Esophagus squamous epithelium (tissue), 5 donors: ENCODE measurements around the gene LACTBL1. TPM values are rescaled to one million over a fixed set of nuclear protein-coding genes. Genes with fewer than 3 reads are reported as not detected.

ENCODE experiments used
- DNase-seq: peaks from one replicate; lab custom pipeline; 2025; lab: John Stamatoyannopoulos, UW
- H3K27ac ChIP-seq, 4 donors: fragments of 200-600 bp; sonication (generic); one replicate each; pipeline ENCODE4 v1.5.1; 2016 to 2019; ENCODE audit warnings: mild to moderate bottlenecking in 1 of 4
- H3K27me3 ChIP-seq, 4 donors: fragments of 200-600 bp; sonication (generic); 1 replicate in 3 of 4; 2 replicates in 1 of 4; pipeline versions ENCODE4 v1.5.1 to v1.6.0; 2017 to 2021; ENCODE audit warnings: antibody characterized with exemption in 1 of 4
- H3K36me3 ChIP-seq, 3 donors: fragments of 200-600 bp; sonication (generic); one replicate each; pipeline ENCODE4 v1.5.1; 2016 to 2019
- H3K4me1 ChIP-seq, 3 donors: fragments of 200-600 bp; sonication (generic); one replicate each; pipeline ENCODE4 v1.5.1; 2017 to 2019
- H3K4me3 ChIP-seq, 4 donors: fragments of 200-600 bp; sonication (generic); 1 replicate in 3 of 4; 2 replicates in 1 of 4; pipeline ENCODE4 v1.5.1; 2016 to 2019; ENCODE audit warnings: mild to moderate bottlenecking in 2 of 4, moderate library complexity in 1 of 4
- H3K9me3 ChIP-seq, 3 donors: fragments of 200-600 bp; sonication (generic); one replicate each; pipeline ENCODE4 v1.5.1; 2016 to 2019
- POLR2A ChIP-seq, 4 donors: fragments of 450-650 bp; IDR thresholded peaks; one replicate each; pipeline ENCODE4 v1.6.1; 2017; ENCODE audit warnings: antibody characterized with exemption in 4 of 4, mild to moderate bottlenecking in 4 of 4, moderate library complexity in 3 of 4
- WGBS, 2 donors: methylation state at CpG; one replicate each; pipeline ENCODE4 v1.1.5; 2018; 5-methylcytosine and 5-hydroxymethylcytosine counted together
- intact Hi-C: fragments of 100-400 bp; cut with DNase I; formaldehyde crosslinking; loops from one replicate; pipeline ENCODE4 v1.15.0; 2022
- total RNA-seq, 4 donors: library from RNA; depleted of rRNA; stranded (reverse); fragments of >200 nt; gene quantifications; one replicate each; pipeline ENCODE4 v1.1.0, GENCODE V29; 2016
- TF ChIP-seq, protein P1 (sequence below), 6 experiments: fragments of 450-650 bp in 4 of 6; fragments of 200-600 bp in 2 of 6; sonication (generic) in 2 of 6; IDR thresholded peaks; one replicate each; pipeline ENCODE4 v1.5.1; 2016 to 2019; ENCODE audit warnings: antibody characterized with exemption in 6 of 6, mild to moderate bottlenecking in 4 of 6, moderate library complexity in 4 of 6
- donor health status: DM: yes; HTN: yes; CAD: no.

The LACTBL1 gene, protein sequence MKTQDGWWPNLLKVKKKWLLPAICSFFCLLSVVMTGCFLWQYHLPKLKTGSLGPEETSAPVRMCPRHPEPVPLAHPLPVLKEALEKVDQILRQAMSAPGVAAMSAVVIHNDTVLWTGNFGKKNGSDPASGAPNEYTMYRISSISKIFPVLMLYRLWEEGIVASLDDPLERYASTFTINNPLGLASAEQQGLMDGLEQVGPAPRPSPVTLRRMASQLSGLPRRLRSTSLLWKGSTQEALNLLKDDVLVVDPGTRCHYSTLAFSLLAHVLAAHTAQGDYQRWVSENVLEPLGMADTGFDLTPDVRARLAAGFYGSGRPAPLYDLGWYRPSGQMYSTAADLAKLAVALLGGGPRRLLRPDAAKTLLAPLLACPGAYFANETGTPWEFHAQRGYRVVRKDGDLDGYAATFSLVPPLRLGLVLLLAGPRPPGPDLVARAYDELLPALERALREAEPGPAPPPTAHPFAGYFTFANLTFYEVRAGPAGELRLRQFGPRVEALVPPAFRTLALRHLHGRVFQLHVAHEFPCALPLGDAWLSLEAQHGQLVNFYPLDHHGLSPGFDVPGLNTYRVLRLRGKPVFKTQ
- total RNA-seq = not detected

- DNase-seq = no peak
- WGBS, 2 donors = 43 to 67% methylated on average over 1 to 3 of the region's 5 CpGs
- Histone ChIP-seq H3K27ac (no peak within 1 kb of the TSS), H3K27me3 (peaks cover 0 to 72% (median 2%) of the 10 kb centered on the region in 4 donors), H3K9me3 (no peaks in the 10 kb centered on the region), H3K4me1 (peaks cover 0 to 23% (median 0%) of the 10 kb centered on the region in 3 donors), H3K36me3 (no peaks in the 10 kb centered on the region), H3K4me3 (no peak within 1 kb of the TSS)
- no peak for TF ChIP-seq POLR2A (IDR thresholded peaks at IDR 0.05)
- TF ChIP-seq, protein P1, sequence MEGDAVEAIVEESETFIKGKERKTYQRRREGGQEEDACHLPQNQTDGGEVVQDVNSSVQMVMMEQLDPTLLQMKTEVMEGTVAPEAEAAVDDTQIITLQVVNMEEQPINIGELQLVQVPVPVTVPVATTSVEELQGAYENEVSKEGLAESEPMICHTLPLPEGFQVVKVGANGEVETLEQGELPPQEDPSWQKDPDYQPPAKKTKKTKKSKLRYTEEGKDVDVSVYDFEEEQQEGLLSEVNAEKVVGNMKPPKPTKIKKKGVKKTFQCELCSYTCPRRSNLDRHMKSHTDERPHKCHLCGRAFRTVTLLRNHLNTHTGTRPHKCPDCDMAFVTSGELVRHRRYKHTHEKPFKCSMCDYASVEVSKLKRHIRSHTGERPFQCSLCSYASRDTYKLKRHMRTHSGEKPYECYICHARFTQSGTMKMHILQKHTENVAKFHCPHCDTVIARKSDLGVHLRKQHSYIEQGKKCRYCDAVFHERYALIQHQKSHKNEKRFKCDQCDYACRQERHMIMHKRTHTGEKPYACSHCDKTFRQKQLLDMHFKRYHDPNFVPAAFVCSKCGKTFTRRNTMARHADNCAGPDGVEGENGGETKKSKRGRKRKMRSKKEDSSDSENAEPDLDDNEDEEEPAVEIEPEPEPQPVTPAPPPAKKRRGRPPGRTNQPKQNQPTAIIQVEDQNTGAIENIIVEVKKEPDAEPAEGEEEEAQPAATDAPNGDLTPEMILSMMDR (IDR thresholded peaks at IDR 0.05) = no peak
- intact Hi-C loops = loop anchor here (10.0 kb wide), 2 partner anchors 112 to 212 kb away; no protein-coding TSS in a partner anchor
These were observed at the start of gene LACTBL1 for GRCh38 chr1:22972760-22973159. LACTBL1 (minus strand) TSS chr1:22972866; CDS start chr1:22972316, 550 bp downstream.

DNA sequence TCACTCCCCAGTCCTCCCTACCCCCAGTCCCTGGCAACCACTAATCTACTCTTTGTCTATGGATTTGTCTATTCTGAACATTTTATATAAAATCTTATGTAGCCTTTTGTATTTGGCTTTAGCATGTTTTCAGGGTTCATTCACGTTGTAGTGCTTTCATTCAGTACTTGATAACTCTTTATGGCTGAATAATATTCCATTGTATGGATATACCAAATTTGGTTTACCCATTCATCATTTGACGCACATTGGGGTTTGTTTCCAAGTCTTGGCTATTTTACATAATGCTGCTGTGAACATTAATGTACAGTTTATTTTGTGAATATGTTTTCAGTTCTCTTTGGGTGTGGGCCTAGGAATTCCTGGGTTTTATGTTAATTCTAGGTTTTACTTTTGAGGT is 49.2 kb upstream of the LACTBL1 start:
- no peak for TF ChIP-seq POLR2A (IDR thresholded peaks at IDR 0.05)
- TF ChIP-seq, protein P1 (IDR thresholded peaks at IDR 0.05) = no peak
- Histone ChIP-seq H3K4me3 (peak overlapping the region in 1 of 4 donors; percentile 84), H3K36me3 (no peaks in the 10 kb centered on the region), H3K27me3 (no peaks in the 10 kb centered on the region), H3K4me1 (peaks cover 5 to 31% (median 8%) of the 10 kb centered on the region in 3 donors), H3K9me3 (no peaks in the 10 kb centered on the region), H3K27ac (no peak overlapping the region)
- intact Hi-C loops = no loop called here
- WGBS, 2 donors = 71 to 74% methylated on average over 2 of the region's 2 CpGs
- no peak for DNase-seq

GRCh38 chr1:23020706-23021405 is 48.2 kb upstream of the LACTBL1 start:
- intact Hi-C loops = no loop called here
- no peak for TF ChIP-seq POLR2A (IDR thresholded peaks at IDR 0.05)
- TF ChIP-seq, protein P1 (IDR thresholded peaks at IDR 0.05) = no peak
- Histone ChIP-seq H3K4me1 (peaks cover 5 to 26% (median 8%) of the 10 kb centered on the region in 3 donors), H3K27me3 (no peaks in the 10 kb centered on the region), H3K4me3 (peak overlapping the region; percentile 75 to 97 (median 80)), H3K27ac (peak overlapping the region in 3 of 4 donors; percentile 86 to 96 (median 93)), H3K36me3 (no peaks in the 10 kb centered on the region), H3K9me3 (no peaks in the 10 kb centered on the region)
- no peak for DNase-seq
- WGBS, 2 donors = 31 to 33% methylated on average over 7 of the region's 7 CpGs

DNA sequence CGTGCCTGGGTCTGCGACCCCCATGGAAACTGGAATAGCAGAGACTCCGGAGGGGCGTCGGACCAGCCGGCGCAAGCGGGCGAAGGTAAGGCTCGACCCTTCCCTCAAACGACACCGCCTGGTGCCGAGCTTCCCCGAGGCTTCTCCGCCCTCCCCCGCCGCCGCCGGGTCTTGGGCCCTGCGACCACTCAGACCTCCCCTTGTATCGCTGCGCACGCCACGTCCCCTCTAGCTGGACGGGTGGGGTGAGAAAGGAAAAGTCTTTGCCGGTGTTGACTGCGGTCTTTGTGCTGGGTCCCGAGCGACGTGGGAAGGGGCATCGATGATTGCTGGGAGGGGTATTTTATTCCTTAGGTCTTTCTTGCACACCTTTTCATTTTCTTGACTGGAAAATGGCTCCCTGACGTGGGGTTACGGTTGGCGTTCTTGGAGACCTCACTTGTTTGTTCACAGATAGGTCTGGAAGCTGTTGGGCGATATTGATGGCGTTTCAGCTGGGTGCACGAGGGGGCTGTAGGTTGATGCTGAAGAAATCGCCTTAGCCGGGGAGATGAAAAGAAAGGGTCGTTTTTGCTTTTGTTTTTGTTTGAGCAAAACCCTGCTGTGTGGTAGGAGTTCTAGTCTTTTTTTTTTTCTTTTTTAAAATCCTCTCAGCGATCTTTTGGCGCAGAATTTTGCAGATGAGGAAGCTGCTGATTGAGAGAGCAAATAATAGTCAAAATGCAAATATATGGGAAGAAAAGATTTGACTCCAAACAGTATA is 47.4 kb upstream of the LACTBL1 start:
- Histone ChIP-seq H3K27ac (peak overlapping the region; percentile 86 to 96 (median 92)), H3K36me3 (no peaks in the 10 kb centered on the region), H3K27me3 (no peaks in the 10 kb centered on the region), H3K9me3 (no peaks in the 10 kb centered on the region), H3K4me1 (peaks cover 5 to 26% (median 8%) of the 10 kb centered on the region in 3 donors), H3K4me3 (peak overlapping the region; percentile 75 to 97 (median 80))
- no peak for DNase-seq
- intact Hi-C loops = no loop called here
- TF ChIP-seq POLR2A (IDR thresholded peaks at IDR 0.05) = no peak
- TF ChIP-seq, protein P1 (IDR thresholded peaks at IDR 0.05) = no peak
- 1% methylated on average over 14 to 17 of the region's 42 CpGs for WGBS, 2 donors
